Neural progenitor cell (in vitro differentiated cells): ENCODE data around the gene TNFRSF18. TPM values are rescaled to one million over a fixed set of nuclear protein-coding genes. Genes with fewer than 3 reads are reported as not detected.

Source experiments
- DNase-seq: peaks from one replicate; pipeline ENCODE4 v3.0.0-alpha.2; 2016; ENCODE audit warnings: low spot score
- H2AFZ ChIP-seq: fragments of 200-600 bp; sonication (generic); replicated peaks from 2 replicates; pipeline ENCODE4 v1.6.1; 2016; ENCODE audit warnings: antibody characterized with exemption
- H3F3A ChIP-seq: fragments of 200-600 bp; sonication (generic); 2 replicates; pipeline ENCODE4 v1.6.1; 2016; ENCODE audit warnings: antibody characterized with exemption, low read depth
- H3K27ac ChIP-seq: fragments of 200-600 bp; sonication (generic); 2 replicates; pipeline ENCODE4 v1.5.1; 2016; ENCODE audit warnings: mild to moderate bottlenecking
- H3K27me3 ChIP-seq: fragments of 200-600 bp; sonication (generic); 2 replicates; pipeline ENCODE4 v1.6.1; 2016; ENCODE audit warnings: mild to moderate bottlenecking, moderate library complexity
- H3K36me3 ChIP-seq: fragments of 200-600 bp; sonication (generic); 2 replicates; pipeline ENCODE4 v1.5.1; 2016
- H3K4me1 ChIP-seq: fragments of 200-600 bp; sonication (generic); 2 replicates; pipeline ENCODE4 v1.6.1; 2016; ENCODE audit warnings: mixed run types
- H3K4me2 ChIP-seq: fragments of 200-600 bp; sonication (generic); 2 replicates; pipeline ENCODE4 v1.6.1; 2016
- H3K4me3 ChIP-seq: fragments of 200-600 bp; sonication (generic); 2 replicates; pipeline ENCODE4 v1.5.1; 2016
- H3K79me2 ChIP-seq: fragments of 200-600 bp; sonication (generic); 2 replicates; pipeline ENCODE4 v1.6.1; 2016; ENCODE audit warnings: low read depth
- H3K9ac ChIP-seq: fragments of 200-600 bp; sonication (generic); 2 replicates; pipeline ENCODE4 v1.6.1; 2016
- H3K9me3 ChIP-seq: fragments of 200-600 bp; sonication (generic); 2 replicates; pipeline ENCODE4 v1.5.1; 2016; ENCODE audit warnings: low read depth
- H4K20me1 ChIP-seq: fragments of 200-600 bp; sonication (generic); 2 replicates; pipeline ENCODE4 v1.6.1; 2016; ENCODE audit warnings: low read depth
- H3K27ac Mint-ChIP-seq: 3 replicates; pipeline ENCODE4 v1.8.0; 2021; ENCODE audit warnings: mixed read lengths
- H3K27me3 Mint-ChIP-seq: 2 replicates; pipeline ENCODE4 v1.8.0; 2022; ENCODE audit warnings: low read depth, mild to moderate bottlenecking, inconsistent platforms, moderate library complexity, mixed read lengths; ENCODE audit not compliant: insufficient read depth
- H3K36me3 Mint-ChIP-seq: 3 replicates; pipeline ENCODE4 v1.8.0; 2021; ENCODE audit warnings: mixed read lengths
- H3K4me1 Mint-ChIP-seq: 3 replicates; pipeline ENCODE4 v1.8.0; 2021; ENCODE audit warnings: mixed read lengths
- H3K4me3 Mint-ChIP-seq: 3 replicates; pipeline ENCODE4 v1.8.0; 2021; ENCODE audit warnings: mild to moderate bottlenecking, moderate library complexity, mixed read lengths
- H3K9me3 Mint-ChIP-seq: 3 replicates; pipeline ENCODE4 v1.8.0; 2020; ENCODE audit warnings: mixed read lengths
- CTCF ChIP-seq: fragments of 200-600 bp; sonication (generic); IDR thresholded peaks from 2 replicates; pipeline ENCODE4 v1.5.1; 2017; ENCODE audit warnings: antibody characterized with exemption, mild to moderate bottlenecking
- EZH2 ChIP-seq: fragments of 200-600 bp; sonication (generic); IDR thresholded peaks from 2 replicates; pipeline ENCODE4 v1.6.1; 2017; ENCODE audit warnings: antibody characterized with exemption, mild to moderate bottlenecking, moderate library complexity
- EZH2phosphoT487 ChIP-seq: fragments of 200-600 bp; sonication (generic); IDR thresholded peaks from 2 replicates; pipeline ENCODE4 v1.6.1; 2017; ENCODE audit warnings: antibody characterized with exemption
- total RNA-seq: library from RNA; depleted of rRNA; stranded (reverse); fragments of >200 nt; gene quantifications from 2 replicates; pipeline ENCODE4 v1.2.3, GENCODE V29; 2015; ENCODE audit warnings: low replicate concordance

TNFRSF18 gene
- total RNA-seq, 1 donor from 2014 or later: not detected

- Mint-ChIP-seq H3K27ac (no peak overlapping the region), H3K4me3 (no peak overlapping the region), H3K36me3 (no peaks in the 10 kb centered on the region), H3K4me1 (peaks cover 8% of the 10 kb centered on the region), H3K9me3 (peaks cover 4% of the 10 kb centered on the region), H3K27me3 (peaks cover 8% of the 10 kb centered on the region)
- H3K9ac ChIP-seq: no peak overlapping the region
- H3F3A ChIP-seq: no peaks in the 10 kb centered on the region
- H3K27ac ChIP-seq: no peak overlapping the region
- H2AFZ ChIP-seq: no peak overlapping the region
- H3K79me2 ChIP-seq: no peaks in the 10 kb centered on the region
- no peak overlapping the region for H3K4me3 ChIP-seq
- no peaks in the 10 kb centered on the region for H4K20me1 ChIP-seq
- no peak for TF ChIP-seq CTCF
- no peak for TF ChIP-seq EZH2phosphoT487
- TF ChIP-seq EZH2: no peak
- DNase-seq: peak; percentile 13
- H3K36me3 ChIP-seq: no peaks in the 10 kb centered on the region
- no peaks in the 10 kb centered on the region for H3K4me1 ChIP-seq
- H3K9me3 ChIP-seq: no peaks in the 10 kb centered on the region
- no peak overlapping the region for H3K4me2 ChIP-seq
- no peaks in the 10 kb centered on the region for H3K27me3 ChIP-seq
Observed at GRCh38 chr1:1183221-1183747, 23.1 kb downstream of the TNFRSF18 start.

- no peaks in the 10 kb centered on the region for H4K20me1 ChIP-seq
- H3K36me3 ChIP-seq: no peaks in the 10 kb centered on the region
- H3K9me3 Mint-ChIP-seq: no peaks in the 10 kb centered on the region
- H3K4me3 ChIP-seq: no peak overlapping the region
- no peaks in the 10 kb centered on the region for H3K4me1 ChIP-seq
- no peak overlapping the region for H2AFZ ChIP-seq
- H3K4me1 Mint-ChIP-seq: peaks cover 8% of the 10 kb centered on the region
- TF ChIP-seq EZH2phosphoT487 (no peak), CTCF (no peak), EZH2 (no peak)
- H3K36me3 Mint-ChIP-seq: no peaks in the 10 kb centered on the region
- H3K79me2 ChIP-seq: no peaks in the 10 kb centered on the region
- H3K4me3 Mint-ChIP-seq: no peak overlapping the region
- H3K9me3 ChIP-seq: no peaks in the 10 kb centered on the region
- no peak overlapping the region for H3K27ac ChIP-seq
- no peak overlapping the region for H3K4me2 ChIP-seq
- H3K27me3 ChIP-seq: no peaks in the 10 kb centered on the region
- H3K27me3 Mint-ChIP-seq: peaks cover 8% of the 10 kb centered on the region
- DNase-seq: peak; percentile 1
- H3K9ac ChIP-seq: no peak overlapping the region
- H3K27ac Mint-ChIP-seq: no peak overlapping the region
- H3F3A ChIP-seq: no peaks in the 10 kb centered on the region
Observed at GRCh38 chr1:1182491-1183220, 23.7 kb downstream of the TNFRSF18 start.

GRCh38 chr1:1181938-1182410, 24.4 kb downstream of the TNFRSF18 start:
- Mint-ChIP-seq H3K27me3 (peaks cover 10% of the 10 kb centered on the region), H3K36me3 (no peaks in the 10 kb centered on the region), H3K9me3 (no peaks in the 10 kb centered on the region), H3K4me3 (no peak overlapping the region), H3K27ac (no peak overlapping the region), H3K4me1 (peaks cover 10% of the 10 kb centered on the region)
- H3K9ac ChIP-seq: no peak overlapping the region
- no peaks in the 10 kb centered on the region for H3K36me3 ChIP-seq
- H3K27ac ChIP-seq: no peak overlapping the region
- H3K79me2 ChIP-seq: no peaks in the 10 kb centered on the region
- H2AFZ ChIP-seq: no peak overlapping the region
- TF ChIP-seq CTCF (no peak), EZH2 (no peak), EZH2phosphoT487 (no peak)
- peak; percentile 1 for DNase-seq
- H3K4me2 ChIP-seq: no peak overlapping the region
- H3F3A ChIP-seq: no peaks in the 10 kb centered on the region
- no peaks in the 10 kb centered on the region for H3K4me1 ChIP-seq
- no peaks in the 10 kb centered on the region for H3K9me3 ChIP-seq
- peaks cover 5% of the 10 kb centered on the region for H3K27me3 ChIP-seq
- no peaks in the 10 kb centered on the region for H4K20me1 ChIP-seq
- no peak overlapping the region for H3K4me3 ChIP-seq
